ENCODE data around the gene KRTAP4-4. TPM values are rescaled to one million over a fixed set of nuclear protein-coding genes. Genes with fewer than 3 reads are reported as not detected.
"Not testable (repeated sequence)": the region's sequence is repeated elsewhere in the genome, so short reads cannot be mapped to it uniquely, and the experiment has no call there.

Gene KRTAP4-4
- total and polyA plus RNA-seq, 9 of the 15 experiments (the other 6 are each of a cell fraction or from before 2014, with no cell fraction given) = not detected

DNA sequence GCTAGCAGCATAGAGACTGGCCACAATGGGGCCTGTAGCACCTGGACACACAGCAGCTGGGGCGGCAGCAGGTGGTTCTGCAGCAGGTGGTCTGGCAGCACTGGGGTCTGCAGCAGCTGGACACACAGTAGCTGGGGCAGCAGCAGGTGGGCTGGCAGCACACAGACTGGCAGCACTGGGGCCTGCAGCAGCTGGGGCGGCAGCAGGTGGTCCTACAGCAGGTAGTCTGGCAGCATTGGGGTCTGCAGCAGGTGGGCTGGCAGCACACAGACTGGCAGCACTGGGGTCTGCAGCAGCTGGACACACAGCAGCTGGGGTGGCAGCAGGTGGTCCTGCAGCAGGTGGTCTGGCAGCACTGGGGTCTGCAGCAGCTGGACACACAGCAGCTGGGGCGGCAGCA is 358 bp downstream of the KRTAP4-4 start:
- H3K4me2 ChIP-seq (ENCODE audit: insufficient read depth, low read length); H3K36me3 ChIP-seq (ENCODE audit: control insufficient read depth, insufficient read depth, low read length); intact Hi-C loops (cut with micrococcal nuclease); H2AFZ ChIP-seq (ENCODE audit: low read depth, low read length); H3K4me3 ChIP-seq; H3K27ac ChIP-seq (ENCODE audit: extremely low read depth, low read depth, low read length); FAIRE-seq; H3K4me1 ChIP-seq (replicated peaks in 1 of 2; ENCODE audit: control insufficient read depth in 2 of 2, insufficient read depth in 2 of 2, low read length in 2 of 2); CTCF ChIA-PET (ENCODE audit: low intra/inter-chr PET ratio); H3K9me1 ChIP-seq (ENCODE audit: control insufficient read depth, insufficient read depth, low read length); ATAC-seq; in situ Hi-C loops (cut with MboI); H3K79me2 ChIP-seq (ENCODE audit: control insufficient read depth, insufficient read depth, low read length); H3K27me3 ChIP-seq (ENCODE audit: control insufficient read depth in 2 of 2, insufficient read depth in 2 of 2, low read length in 2 of 2); H3K9ac ChIP-seq (ENCODE audit: insufficient read depth in 1 of 2, low read depth in 2 of 2, low read length in 2 of 2); POLR2A ChIA-PET; DNase-seq (ENCODE audit: extremely low read depth in 1 of 4, low spot score in 3 of 4); H3K9me3 ChIP-seq (replicated peaks; ENCODE audit: control insufficient read depth, insufficient read depth, low read depth, low read length); BruUV-seq (replicated peaks); H4K20me1 ChIP-seq (replicated peaks; ENCODE audit: control insufficient read depth, insufficient read depth, low read length): not testable (repeated sequence)
- 5% methylated on average over 2 of the region's 3 CpGs for WGBS (ENCODE audit: insufficient coverage, low coverage, missing lambda C conversion rate)

DNA sequence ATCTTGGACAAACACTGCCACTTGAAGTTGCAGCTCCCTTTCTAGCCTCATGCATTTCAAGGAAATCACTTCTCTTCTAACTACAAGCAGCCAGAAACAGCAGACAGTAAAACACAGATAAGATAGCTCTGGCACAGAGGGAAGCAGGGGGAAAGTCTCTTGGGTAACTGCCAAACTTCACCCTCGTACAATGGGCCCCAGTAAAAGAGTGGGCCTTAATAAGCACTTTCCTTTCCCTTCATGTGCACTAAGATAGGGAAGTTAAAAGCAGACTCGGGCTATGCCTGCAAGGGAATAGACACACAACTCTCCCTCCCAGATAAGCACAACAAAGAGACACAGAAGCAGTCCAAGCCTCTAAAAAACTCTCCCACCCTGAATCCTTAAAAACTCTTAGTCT is 6.7 kb downstream of the KRTAP4-4 start:
- ChIA-PET POLR2A (no interaction called here), CTCF (ENCODE audit: low intra/inter-chr PET ratio) (no interaction called here)
- intact Hi-C loops (cut with micrococcal nuclease) = no loop called here
- H3K79me2 ChIP-seq (ENCODE audit: control insufficient read depth, insufficient read depth, low read length) = no peaks in the 10 kb centered on the region
- H4K20me1 ChIP-seq (replicated peaks; ENCODE audit: control insufficient read depth, insufficient read depth, low read length) = no peaks in the 10 kb centered on the region
- H3K4me2 ChIP-seq (ENCODE audit: insufficient read depth, low read length) = no peak overlapping the region
- DNase-seq (ENCODE audit: extremely low read depth in 1 of 4, low spot score in 3 of 4) (peak in 1 of 4 experiments; percentile 11), ATAC-seq (no peak), FAIRE-seq (peak; percentile 11)
- H3K9me3 ChIP-seq (replicated peaks; ENCODE audit: control insufficient read depth, insufficient read depth, low read depth, low read length) = no peaks in the 10 kb centered on the region
- H3K9me1 ChIP-seq (ENCODE audit: control insufficient read depth, insufficient read depth, low read length) = no peaks in the 10 kb centered on the region
- no peak overlapping the region for H3K27ac ChIP-seq (ENCODE audit: extremely low read depth, low read depth, low read length)
- no TSS peak for BruUV-seq (replicated peaks)
- WGBS (ENCODE audit: insufficient coverage, low coverage, missing lambda C conversion rate) = 0% methylated on average over 2 of the region's 2 CpGs
- H2AFZ ChIP-seq (ENCODE audit: low read depth, low read length) = no peak overlapping the region
- no peaks in the 10 kb centered on the region for H3K36me3 ChIP-seq (ENCODE audit: control insufficient read depth, insufficient read depth, low read length)
- TF ChIP-seq ZKSCAN3 (CRISPR knock-in tag; IDR thresholded peaks at IDR 0.05) = no peak
- TF ChIP-seq GABPA (tag; conservative IDR thresholded peaks at IDR 0.05; ENCODE audit: low read depth) = no peak
- H3K4me1 ChIP-seq (replicated peaks in 1 of 2; ENCODE audit: control insufficient read depth in 2 of 2, insufficient read depth in 2 of 2, low read length in 2 of 2) = no peaks in the 10 kb centered on the region
- in situ Hi-C loops (cut with MboI) = no loop called here
- H3K27me3 ChIP-seq (ENCODE audit: control insufficient read depth in 2 of 2, insufficient read depth in 2 of 2, low read length in 2 of 2) = no peaks in the 10 kb centered on the region; a peak in 1 of 5 replicates
- H3K4me3 ChIP-seq = no peak overlapping the region
- H3K9ac ChIP-seq (ENCODE audit: insufficient read depth in 1 of 2, low read depth in 2 of 2, low read length in 2 of 2) = no peak overlapping the region

Data from K562 (cell line).